ENCODE measurements around the gene GIMAP5. TPM values are rescaled to one million over a fixed set of nuclear protein-coding genes. Genes with fewer than 3 reads are reported as not detected.

GIMAP5 gene
- total RNA-seq, 1 experiment from 2014 or later = not detected

GRCh38 chr7:150738092-150738491, 874 bp downstream of the GIMAP5 start:
- no peak overlapping the region for H3T11ph ChIP-seq (ENCODE audit: low read length)
- no peak overlapping the region for H3K18ac ChIP-seq (ENCODE audit: insufficient read length, low read depth, low read length)
- H3K9me3 ChIP-seq (ENCODE audit: control insufficient read depth, low read depth, low read length) = peaks cover 7% of the 10 kb centered on the region
- no peak overlapping the region for H3K27ac Mint-ChIP-seq
- H3K4me1 ChIP-seq (ENCODE audit: insufficient read depth, low read length) = no peaks in the 10 kb centered on the region
- no peak overlapping the region for H3K4me3 Mint-ChIP-seq
- H2BK5ac ChIP-seq (ENCODE audit: insufficient read length, low read length) = no peak overlapping the region
- H3K14ac ChIP-seq (ENCODE audit: insufficient read depth, low read length) = no peak overlapping the region
- TF ChIP-seq CTCF (conservative IDR thresholded peaks at IDR 0.05) = no peak
- no peak overlapping the region for H4K91ac ChIP-seq (ENCODE audit: insufficient read length, low read depth, low read length)
- peaks cover 100% of the 10 kb centered on the region for H3K27me3 Mint-ChIP-seq (ENCODE audit: low read depth)
- H3K4me1 Mint-ChIP-seq = peaks cover 5 to 7% of the 10 kb centered on the region in 2 experiments; a peak in 3 of 4 replicates
- no peak for DNase-seq
- H3K27me3 ChIP-seq (ENCODE audit: insufficient read depth, low read length) = peaks cover 93% of the 10 kb centered on the region
- H3K9ac ChIP-seq (ENCODE audit: extremely low read depth, insufficient read length, low read length) = no peak overlapping the region
- peaks cover 16 to 34% of the 10 kb centered on the region in 2 experiments for H3K9me3 Mint-ChIP-seq
- H3K23me2 ChIP-seq (ENCODE audit: insufficient read length, low read depth, low read length, poor library complexity, severe bottlenecking) = no peaks in the 10 kb centered on the region
- H2AK5ac ChIP-seq (ENCODE audit: insufficient read length, low read length) = no peak overlapping the region
- no peak overlapping the region for H4K8ac ChIP-seq (replicated peaks; ENCODE audit: insufficient read length, low read depth, low read length)
- H3K79me2 ChIP-seq (ENCODE audit: insufficient read depth, low read length) = no peaks in the 10 kb centered on the region
- no peak overlapping the region for H2AFZ ChIP-seq (ENCODE audit: low read length)
- H2BK120ac ChIP-seq (ENCODE audit: low read depth, low read length, poor library complexity, severe bottlenecking) = no peak overlapping the region
- no peaks in the 10 kb centered on the region for H3K36me3 Mint-ChIP-seq (ENCODE audit: insufficient read depth in 1 of 3, low read depth in 3 of 3)
- no peak overlapping the region for H3K4me2 ChIP-seq (ENCODE audit: insufficient read depth, insufficient read length, low read length)
- H2BK15ac ChIP-seq (ENCODE audit: low read depth, low read length) = no peak overlapping the region
- no peak overlapping the region for H3K4ac ChIP-seq (ENCODE audit: low read depth, low read length)
- no peak overlapping the region for H3K27ac ChIP-seq (ENCODE audit: insufficient read length, low read depth, low read length)
- H2BK20ac ChIP-seq (ENCODE audit: low read depth, low read length, poor library complexity, severe bottlenecking) = no peak overlapping the region
- H4K20me1 ChIP-seq (ENCODE audit: control insufficient read depth, insufficient read depth, insufficient read length) = no peaks in the 10 kb centered on the region
- H3K23ac ChIP-seq (ENCODE audit: insufficient read length, low read depth, low read length) = no peak overlapping the region
- H2BK12ac ChIP-seq (ENCODE audit: insufficient read length, low read depth, low read length) = no peak overlapping the region
- no CpG with 5 or more reads among the region's 5 CpGs for WGBS (ENCODE audit: extremely low coverage, insufficient read length, low lambda C conversion rate)
- no peaks in the 10 kb centered on the region for H3K79me1 ChIP-seq (ENCODE audit: insufficient read depth, low read depth, low read length, poor library complexity, severe bottlenecking)
- H3K56ac ChIP-seq (ENCODE audit: insufficient read length, low read depth, low read length) = no peak overlapping the region
- H4K5ac ChIP-seq (ENCODE audit: insufficient read length, low read depth, low read length) = no peak overlapping the region
